Body of pancreas (tissue), 4 donors: ENCODE measurements around the gene CMTM4. TPM values are rescaled to one million over a fixed set of nuclear protein-coding genes. Genes with fewer than 3 reads are reported as not detected.

Experiments used
- ATAC-seq: fragments of 150-250 bp; one replicate; pipeline ENCODE4 v1.9.1; 2016
- DNase-seq, 4 donors: peaks; one replicate each; pipeline ENCODE4 v3.0.0-alpha.2; 2019
- H3K27ac ChIP-seq, 4 donors: fragments of 200-600 bp; sonication (generic); 1 replicate in 3 of 4; 2 replicates in 1 of 4; pipeline versions ENCODE4 v1.5.1 to v1.6.1; 2016 to 2019; ENCODE audit warnings: mild to moderate bottlenecking in 1 of 4, mixed read lengths in 1 of 4, moderate library complexity in 1 of 4
- H3K27me3 ChIP-seq, 2 donors: fragments of 200-600 bp; sonication (generic); one replicate each; pipeline ENCODE4 v1.6.0; 2016; ENCODE audit warnings: mild to moderate bottlenecking in 1 of 2
- H3K36me3 ChIP-seq, 2 donors: fragments of 200-600 bp; sonication (generic); replicated peaks in 1 of 2; 2 replicates each; pipeline ENCODE4 v1.5.1; 2016; ENCODE audit warnings: low read depth in 2 of 2; ENCODE audit not compliant: insufficient read depth in 1 of 2
- H3K4me1 ChIP-seq: fragments of 200-600 bp; sonication (generic); one replicate; pipeline ENCODE4 v1.6.0; 2016
- H3K4me3 ChIP-seq, 2 donors: fragments of 200-600 bp; sonication (generic); 1 replicate in 1 of 2; 2 replicates in 1 of 2; pipeline ENCODE4 v1.5.1; 2016 to 2019
- H3K9me3 ChIP-seq, 3 donors: fragments of 200-600 bp; sonication (generic); 1 replicate in 2 of 3; 2 replicates in 1 of 3; pipeline ENCODE4 v1.5.1; 2016
- POLR2A ChIP-seq, 3 donors: fragments of 450-650 bp; IDR thresholded peaks; one replicate each; pipeline ENCODE4 v1.6.1; 2016; ENCODE audit warnings: antibody characterized with exemption in 3 of 3, mild to moderate bottlenecking in 2 of 3
- WGBS, 2 donors: methylation state at CpG; one replicate each; pipeline ENCODE4 v1.1.5; 2017; 5-methylcytosine and 5-hydroxymethylcytosine counted together
- intact Hi-C: fragments of 100-400 bp; cut with DNase I; formaldehyde crosslinking; loops from one replicate; pipeline ENCODE4 v1.15.1; 2023
- total RNA-seq, 2 donors: library from RNA; depleted of rRNA; stranded (reverse); fragments of >200 nt; gene quantifications; one replicate each; pipeline ENCODE4 v1.1.0, GENCODE V29; 2016
- TF ChIP-seq, protein P1 (sequence below), 7 experiments: fragments of 450-650 bp in 4 of 7; fragments of 200-600 bp in 3 of 7; sonication (generic) in 3 of 7; IDR thresholded peaks; one replicate each; pipeline ENCODE4 v1.5.1; 2016 to 2019; ENCODE audit warnings: antibody characterized with exemption in 7 of 7

The CMTM4 gene
- total RNA-seq, 2 donors from 2014 or later = 35.9 to 36.6 TPM

DNA sequence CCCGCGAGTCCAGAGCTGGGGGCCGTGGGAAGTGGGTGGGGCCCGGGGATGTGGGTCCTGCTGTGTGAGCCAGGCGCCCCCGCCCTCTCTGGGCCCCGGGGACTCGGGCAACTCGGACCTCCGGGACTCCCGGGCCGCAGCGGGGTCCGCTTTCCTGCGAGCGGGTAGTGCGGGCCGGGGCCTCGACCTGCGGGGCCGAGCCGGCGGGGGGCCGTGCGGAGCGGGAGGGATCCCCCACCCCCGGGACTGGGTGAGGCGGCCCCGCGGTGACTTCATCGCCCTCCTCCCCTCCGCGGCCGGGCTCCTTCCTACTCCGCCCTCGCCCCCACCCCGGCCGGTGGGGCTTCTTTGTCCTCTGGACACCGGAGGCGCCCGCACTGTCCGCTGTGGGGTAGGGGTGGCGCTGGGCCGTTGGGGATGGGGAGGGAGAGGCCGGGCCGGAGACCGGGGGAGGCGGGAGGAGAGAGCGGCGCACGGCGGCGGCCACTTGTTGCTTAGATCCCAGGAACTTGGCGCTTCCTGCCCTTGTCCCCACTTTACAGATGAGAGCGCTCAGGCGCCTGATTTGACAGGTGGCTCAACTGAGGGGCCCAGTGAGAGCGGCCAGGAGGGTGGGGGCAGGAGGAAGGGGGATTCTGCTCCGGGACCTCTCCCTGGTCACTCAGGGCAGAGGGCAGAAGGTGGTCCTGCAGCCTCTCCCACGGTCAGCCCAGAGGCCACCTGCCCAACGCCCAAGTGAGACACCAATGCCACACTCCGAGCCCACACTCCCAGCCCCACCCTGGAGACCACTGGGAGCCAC lies 91.2 kb downstream of the CMTM4 start:
- DNase-seq (peak in 3 of 4 donors; percentile 29 to 38 (median 31)), ATAC-seq (peak; percentile 5)
- 26 to 80% methylated on average over 10 to 57 of the region's 61 CpGs for WGBS, 2 donors
- Histone ChIP-seq H3K27ac (peak overlapping the region in 3 of 4 donors; percentile 21 to 58 (median 38)), H3K4me1 (peaks cover 23% of the 10 kb centered on the region), H3K4me3 (peak overlapping the region in 1 of 2 donors; percentile 31), H3K36me3 (no peaks in the 10 kb centered on the region), H3K9me3 (no peaks in the 10 kb centered on the region), H3K27me3 (peaks cover 0 to 4% of the 10 kb centered on the region in 2 donors)
- intact Hi-C loops = loop anchor here (10.0 kb wide), 2 partner anchors 201 to 259 kb away; no protein-coding TSS in a partner anchor
- TF ChIP-seq POLR2A (IDR thresholded peaks at IDR 0.05) = peak in 1 of 3 donors; percentile 5
- TF ChIP-seq, protein P1, sequence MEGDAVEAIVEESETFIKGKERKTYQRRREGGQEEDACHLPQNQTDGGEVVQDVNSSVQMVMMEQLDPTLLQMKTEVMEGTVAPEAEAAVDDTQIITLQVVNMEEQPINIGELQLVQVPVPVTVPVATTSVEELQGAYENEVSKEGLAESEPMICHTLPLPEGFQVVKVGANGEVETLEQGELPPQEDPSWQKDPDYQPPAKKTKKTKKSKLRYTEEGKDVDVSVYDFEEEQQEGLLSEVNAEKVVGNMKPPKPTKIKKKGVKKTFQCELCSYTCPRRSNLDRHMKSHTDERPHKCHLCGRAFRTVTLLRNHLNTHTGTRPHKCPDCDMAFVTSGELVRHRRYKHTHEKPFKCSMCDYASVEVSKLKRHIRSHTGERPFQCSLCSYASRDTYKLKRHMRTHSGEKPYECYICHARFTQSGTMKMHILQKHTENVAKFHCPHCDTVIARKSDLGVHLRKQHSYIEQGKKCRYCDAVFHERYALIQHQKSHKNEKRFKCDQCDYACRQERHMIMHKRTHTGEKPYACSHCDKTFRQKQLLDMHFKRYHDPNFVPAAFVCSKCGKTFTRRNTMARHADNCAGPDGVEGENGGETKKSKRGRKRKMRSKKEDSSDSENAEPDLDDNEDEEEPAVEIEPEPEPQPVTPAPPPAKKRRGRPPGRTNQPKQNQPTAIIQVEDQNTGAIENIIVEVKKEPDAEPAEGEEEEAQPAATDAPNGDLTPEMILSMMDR (IDR thresholded peaks at IDR 0.05) = peak in 1 of 7 experiments; percentile 4

DNA sequence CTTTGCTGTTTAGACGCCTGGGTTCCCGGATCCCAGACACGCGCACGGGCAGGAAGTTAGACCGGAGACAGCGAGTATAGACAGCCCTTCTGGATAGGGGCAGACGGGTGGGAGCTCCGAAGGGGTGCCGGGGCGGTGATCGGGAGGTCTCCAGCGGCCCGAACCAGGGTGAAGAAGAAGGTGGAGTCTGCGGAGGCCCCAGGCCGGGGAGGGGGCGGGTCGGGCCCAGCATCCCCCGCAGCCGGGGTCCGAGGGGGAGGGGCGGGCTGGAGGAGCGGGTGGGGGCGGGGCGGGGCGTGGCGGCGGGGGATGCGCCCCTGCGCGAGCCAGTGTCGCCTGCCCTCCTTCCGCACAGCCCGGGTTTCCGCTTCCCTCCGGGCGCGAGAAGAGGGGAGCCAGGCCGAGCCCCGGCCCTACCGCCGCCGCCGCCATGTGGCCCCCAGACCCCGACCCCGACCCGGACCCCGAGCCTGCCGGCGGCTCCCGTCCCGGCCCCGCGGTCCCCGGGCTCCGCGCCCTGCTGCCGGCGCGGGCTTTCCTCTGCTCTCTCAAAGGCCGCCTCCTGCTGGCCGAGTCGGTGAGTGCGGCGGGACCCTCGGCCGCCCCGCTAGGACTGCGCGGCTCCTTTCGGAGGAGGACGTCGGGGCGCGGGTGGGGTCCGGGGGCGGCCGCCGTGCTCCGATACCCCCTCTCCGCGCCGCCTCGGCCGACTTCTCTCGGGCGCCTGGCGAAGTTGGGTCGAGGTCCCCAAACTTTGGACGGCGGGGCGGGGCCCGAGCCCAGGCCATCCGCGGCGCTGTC lies 92.0 kb downstream of the CMTM4 start, which contains the start of gene CMTM3:
CMTM3 (plus strand) TSS at position 329 of the 801 bp plus-strand sequence; CDS start at position 431, 102 bp downstream.
- DNase-seq = peak; percentile 42 to 60 (median 52)
- ATAC-seq = peak; percentile 64
- no peak for TF ChIP-seq POLR2A (IDR thresholded peaks at IDR 0.05)
- TF ChIP-seq, protein P1 (IDR thresholded peaks at IDR 0.05) = peak; percentile 40 to 69 (median 56)
- H3K4me3 ChIP-seq = peak within 1 kb of the TSS in 1 of 2 donors; percentile 31
- no peaks in the 10 kb centered on the region for H3K36me3 ChIP-seq
- 1 to 19% methylated on average over 9 to 64 of the region's 96 CpGs for WGBS, 2 donors
- no peaks in the 10 kb centered on the region for H3K9me3 ChIP-seq
- intact Hi-C loops = loop anchor here (10.0 kb wide), 2 partner anchors 200 to 260 kb away; no protein-coding TSS in a partner anchor
- peak within 1 kb of the TSS in 3 of 4 donors; percentile 21 to 58 (median 38) for H3K27ac ChIP-seq
- H3K27me3 ChIP-seq = peaks cover 0 to 4% of the 10 kb centered on the region in 2 donors
- peaks cover 23% of the 10 kb centered on the region for H3K4me1 ChIP-seq

DNA sequence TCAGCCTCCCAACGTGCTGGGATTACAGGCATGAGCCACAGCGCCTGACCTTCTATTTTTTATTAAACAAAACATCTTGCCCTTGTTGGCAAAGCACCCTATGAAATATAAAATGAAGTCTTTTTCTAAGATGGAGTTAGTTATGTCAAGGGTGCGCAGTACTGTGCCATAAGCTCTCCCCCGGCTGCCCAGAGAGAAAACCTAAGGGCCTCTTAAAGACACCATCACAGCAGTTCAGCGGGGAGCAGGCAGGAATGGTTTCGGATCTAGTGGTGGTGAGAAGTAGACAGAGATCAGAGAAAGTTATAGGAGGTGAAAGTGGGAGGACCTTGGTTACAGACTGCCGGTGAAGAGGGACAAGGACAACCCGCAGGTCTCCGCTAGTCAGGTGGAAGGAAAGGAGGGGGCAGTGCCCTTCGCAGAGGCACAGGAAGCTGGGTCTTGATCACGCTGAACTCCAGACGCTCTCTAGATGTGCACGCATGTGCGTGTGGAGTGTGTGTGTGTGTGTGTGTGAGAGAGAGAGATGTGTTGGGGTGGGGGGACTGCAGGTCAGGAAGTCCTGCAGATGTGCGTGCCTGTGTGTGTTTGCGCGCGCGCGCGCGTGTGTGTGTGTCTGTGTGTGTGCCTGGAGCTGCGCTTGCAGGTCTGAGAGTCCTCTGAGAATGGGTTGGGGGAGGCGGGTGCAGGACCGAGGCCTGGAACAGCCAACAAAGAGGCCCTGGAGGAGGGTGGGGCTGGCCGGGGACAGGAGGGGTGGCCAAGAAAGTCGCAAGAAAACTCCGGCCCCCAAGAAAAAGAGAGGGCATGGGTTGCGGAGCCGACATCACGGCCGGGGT lies 92.8 kb downstream of the CMTM4 start:
- no peak for ATAC-seq

More for the DNA sequence above, 92.8 kb downstream of the CMTM4 start:
- peak in 2 of 4 donors; percentile 36 to 49 for DNase-seq
- TF ChIP-seq, protein P1 (IDR thresholded peaks at IDR 0.05) = no peak
- Histone ChIP-seq H3K4me1 (peaks cover 20% of the 10 kb centered on the region), H3K36me3 (no peaks in the 10 kb centered on the region), H3K9me3 (no peaks in the 10 kb centered on the region), H3K27ac (peak overlapping the region in 1 of 4 donors; percentile 58), H3K4me3 (no peak overlapping the region), H3K27me3 (peaks cover 0 to 4% of the 10 kb centered on the region in 2 donors)
- 34 to 59% methylated on average over 19 to 32 of the region's 32 CpGs for WGBS, 2 donors
- intact Hi-C loops = loop anchor here (10.0 kb wide), 2 partner anchors 199 to 261 kb away; no protein-coding TSS in a partner anchor
